IPS-15b (cell line): Measurements from ENCODE around the gene PRR18.

Experiments used
- H3K27me3 ChIP-seq: one replicate; pipeline ENCODE4 v1.6.1; 2013; ENCODE audit warnings: low read length; ENCODE audit not compliant: control insufficient read depth, insufficient read depth
- H3K36me3 ChIP-seq: one replicate; pipeline ENCODE4 v1.6.1; 2013; ENCODE audit warnings: low read length; ENCODE audit not compliant: control insufficient read depth, insufficient read depth
- H3K4me1 ChIP-seq: one replicate; pipeline ENCODE4 v1.6.1; 2013; ENCODE audit warnings: mild to moderate bottlenecking, low read length; ENCODE audit not compliant: control insufficient read depth, insufficient read depth
- H3K4me3 ChIP-seq: one replicate; pipeline ENCODE4 v1.5.1; 2013; ENCODE audit warnings: low read depth, low read length
- H3K9ac ChIP-seq: one replicate; pipeline ENCODE4 v1.6.1; 2013; ENCODE audit warnings: low read depth, mild to moderate bottlenecking, low read length
- H3K9me3 ChIP-seq: one replicate; pipeline ENCODE4 v1.6.1; 2013; ENCODE audit warnings: mild to moderate bottlenecking, low read length; ENCODE audit not compliant: control insufficient read depth, insufficient read depth

PRR18 gene

GRCh38 chr6:166266336-166266735 is 41.9 kb downstream of the PRR18 start:
- no peak overlapping the region for H3K9ac ChIP-seq
- H3K36me3 ChIP-seq: no peaks in the 10 kb centered on the region
- H3K4me1 ChIP-seq: peaks cover 3% of the 10 kb centered on the region
- H3K27me3 ChIP-seq: peaks cover 50% of the 10 kb centered on the region
- H3K4me3 ChIP-seq: no peak overlapping the region
- no peaks in the 10 kb centered on the region for H3K9me3 ChIP-seq

DNA sequence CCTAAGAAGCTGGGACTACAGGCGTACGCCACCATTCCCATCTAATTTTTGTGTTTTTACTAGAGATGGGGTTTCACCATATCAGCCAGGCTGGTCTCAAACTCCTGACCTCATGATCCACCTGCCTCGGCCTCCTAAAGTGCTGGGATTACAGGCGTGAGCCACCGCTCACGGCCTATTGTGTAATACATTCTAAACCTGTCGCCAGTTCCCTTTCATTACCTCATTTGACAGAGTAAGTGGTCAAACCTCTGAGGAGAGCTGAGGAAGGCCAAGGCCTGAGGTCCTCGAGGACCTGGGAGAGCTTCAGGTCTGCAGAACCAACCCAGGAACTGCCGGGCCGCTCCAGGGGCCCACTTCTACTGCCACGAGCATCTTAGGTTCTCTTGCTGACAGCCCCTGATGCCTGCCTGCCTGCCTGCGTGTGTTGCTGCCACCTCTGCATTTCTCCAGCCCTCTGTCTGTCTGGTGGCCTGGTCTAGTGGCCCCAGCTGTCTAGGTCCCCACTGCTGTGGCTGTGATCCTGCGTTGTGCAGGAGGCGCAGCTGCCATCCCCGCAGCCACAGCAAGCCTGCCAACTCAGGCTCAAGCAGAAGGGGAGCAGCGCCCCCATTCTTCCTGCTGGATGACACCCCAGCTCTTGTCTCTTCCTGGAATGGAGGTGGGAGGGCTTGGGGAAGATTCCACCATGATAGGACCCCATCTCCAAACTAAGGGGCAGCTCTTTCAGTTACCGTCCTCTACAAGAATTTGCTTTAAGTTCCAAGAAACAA is 45.3 kb downstream of the PRR18 start:
- H3K4me1 ChIP-seq: peaks cover 2% of the 10 kb centered on the region
- H3K27me3 ChIP-seq: peaks cover 42% of the 10 kb centered on the region
- no peaks in the 10 kb centered on the region for H3K9me3 ChIP-seq
- no peaks in the 10 kb centered on the region for H3K36me3 ChIP-seq
- no peak overlapping the region for H3K4me3 ChIP-seq
- no peak overlapping the region for H3K9ac ChIP-seq

- no peak overlapping the region for H3K9ac ChIP-seq
- H3K9me3 ChIP-seq: no peaks in the 10 kb centered on the region
- H3K4me1 ChIP-seq: peaks cover 2% of the 10 kb centered on the region
- no peaks in the 10 kb centered on the region for H3K36me3 ChIP-seq
- no peak overlapping the region for H3K4me3 ChIP-seq
- peaks cover 61% of the 10 kb centered on the region for H3K27me3 ChIP-seq
Observed at GRCh38 chr6:166259296-166259977, 48.8 kb downstream of the PRR18 start.

DNA sequence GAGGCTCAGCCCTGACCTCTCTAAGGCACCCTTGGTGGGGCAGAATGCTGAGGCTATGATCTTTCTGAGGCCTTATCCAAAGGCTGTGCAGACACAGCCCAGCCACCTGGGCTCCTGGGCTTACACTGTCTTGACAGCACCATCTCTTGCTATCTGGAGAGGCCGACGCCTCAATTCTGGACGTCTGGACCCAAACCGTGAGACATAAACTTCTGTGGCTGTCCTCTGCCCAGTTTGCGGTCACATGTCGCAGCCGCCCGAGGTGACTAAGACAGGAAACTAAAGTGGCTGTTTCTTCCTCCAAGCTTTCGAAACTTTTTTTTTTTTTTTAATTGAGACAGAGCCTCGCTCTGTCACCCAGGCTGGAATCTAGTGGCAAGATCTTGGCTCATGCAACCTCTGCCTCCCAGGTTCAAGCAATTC is 49.3 kb downstream of the PRR18 start:
- H3K9ac ChIP-seq: no peak overlapping the region

GRCh38 chr6:166257911-166258318 is 50.3 kb downstream of the PRR18 start:
- no peaks in the 10 kb centered on the region for H3K36me3 ChIP-seq
- H3K9me3 ChIP-seq: no peaks in the 10 kb centered on the region
- H3K27me3 ChIP-seq: peaks cover 69% of the 10 kb centered on the region
- H3K4me1 ChIP-seq: peaks cover 2% of the 10 kb centered on the region
- H3K9ac ChIP-seq: no peak overlapping the region
- no peak overlapping the region for H3K4me3 ChIP-seq

More for the DNA sequence above, 49.3 kb downstream of the PRR18 start:
- Histone ChIP-seq H3K27me3 (peaks cover 67% of the 10 kb centered on the region), H3K9me3 (no peaks in the 10 kb centered on the region), H3K4me1 (peaks cover 2% of the 10 kb centered on the region), H3K4me3 (no peak overlapping the region), H3K36me3 (no peaks in the 10 kb centered on the region)
